K562 (cell line): ENCODE data around the gene TNIK. TPM values are rescaled to one million over a fixed set of nuclear protein-coding genes. Genes with fewer than 3 reads are reported as not detected.

Source experiments
- E2F3 ChIP-seq: fragments of 250-450 bp; sonication (Bioruptor Pico); IDR thresholded peaks from 2 replicates; pipeline ENCODE4 v1.4.0; 2020; ENCODE audit warnings: mild to moderate bottlenecking
- HMG20B ChIP-seq: fragments of 250-450 bp; sonication (Bioruptor Pico); IDR thresholded peaks from 2 replicates; pipeline ENCODE4 v1.5.0; 2021; ENCODE audit warnings: mild to moderate bottlenecking
- NRF1 ChIP-seq, 2 experiments: fragments of 450-650 bp; IDR thresholded peaks in 1 of 2; conservative IDR thresholded peaks in 1 of 2; 2 replicates each; pipeline ENCODE4 v1.6.1; 2014; ENCODE audit warnings: mild to moderate bottlenecking in 2 of 2
- PRDM10 ChIP-seq: fragments of 450-650 bp; IDR thresholded peaks from 2 replicates; pipeline ENCODE4 v1.6.1; 2018; ENCODE audit not compliant: partially characterized antibody
- ZBTB40 ChIP-seq, 2 experiments: fragments of 450-650 bp in 1 of 2; sonication (generic) in 1 of 2; formaldehyde crosslinking in 1 of 2; IDR thresholded peaks; 2 replicates each; pipeline versions ENCODE4 v1.7.1 to v1.9.0; 2016 to 2022; ENCODE audit warnings: inconsistent platforms in 1 of 2, mild to moderate bottlenecking in 1 of 2, missing genetic modification reagents in 1 of 2
- polyA plus RNA-seq, 8 experiments: library from polyadenylated mRNA; depleted of rRNA in 4 of 8; stranded (reverse) in 5 of 8; unstranded in 3 of 8; fragments of >200 nt; fragmentation: Nextera tagmentation in 2 of 8; fragmentation: Illumina TruSeq in 1 of 8; extraction: Ambion mirVana in 2 of 8; extraction: Trizol in 1 of 8; gene quantifications; 2 replicates each; pipeline versions ENCODE4 v1.2.1 to v1.2.3, GENCODE V29; 2011 to 2014; ENCODE audit warnings: inconsistent platforms in 1 of 8, missing spikeins in 1 of 8
- total RNA-seq, 7 experiments: library from RNA; depleted of rRNA in 6 of 7; stranded (reverse); fragments of >200 nt in 6 of 7; fragmentation: Illumina TruSeq in 2 of 7; extraction: Trizol in 2 of 7; gene quantifications; 2 replicates each; pipeline versions ENCODE4 v1.2.1 to v1.2.3, GENCODE V29; 2011 to 2021; ENCODE audit warnings: low replicate concordance in 1 of 7
- TF ChIP-seq, protein P1 (sequence below): fragments of 450-650 bp; IDR thresholded peaks from 2 replicates; pipeline ENCODE4 v1.7.1; 2018; ENCODE audit warnings: mild to moderate bottlenecking, low read depth; ENCODE audit not compliant: partially characterized antibody
- TF ChIP-seq, protein P2 (sequence below): fragments of 250-450 bp; sonication (Bioruptor Pico); IDR thresholded peaks from 2 replicates; pipeline ENCODE4 v1.9.0; 2021; ENCODE audit warnings: mild to moderate bottlenecking
- TF ChIP-seq, protein P3 (sequence below): fragments of 450-650 bp; formaldehyde crosslinking; IDR thresholded peaks from 2 replicates; pipeline ENCODE4 v1.4.0; 2020; ENCODE audit warnings: mild to moderate bottlenecking, moderate library complexity

Gene TNIK
- total and polyA plus RNA-seq, 9 of the 15 experiments (the other 6 are each of a cell fraction or from before 2014, with no cell fraction given): 6.6 to 39.0 (median 24.7) TPM

DNA sequence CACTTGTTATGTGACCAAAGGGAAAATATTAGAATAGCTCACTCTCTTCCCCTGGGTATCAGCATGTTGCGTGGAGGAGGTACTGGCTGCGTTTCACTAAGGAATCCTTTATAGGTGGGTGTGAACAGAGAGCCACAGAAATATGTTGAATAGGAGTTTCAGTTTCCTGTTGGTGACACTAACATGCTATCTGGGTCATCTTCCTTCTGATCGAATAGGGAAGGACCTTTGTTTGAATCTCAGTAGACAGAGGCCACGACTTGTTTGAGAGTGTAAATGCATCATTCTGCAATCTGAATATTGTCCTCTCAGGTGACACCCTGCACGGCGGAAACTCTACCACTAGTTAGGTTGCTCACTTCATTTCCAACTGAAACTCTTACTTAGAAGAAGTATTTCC lies 275.8 kb downstream of the TNIK start (continued):
- TF ChIP-seq, protein P1, sequence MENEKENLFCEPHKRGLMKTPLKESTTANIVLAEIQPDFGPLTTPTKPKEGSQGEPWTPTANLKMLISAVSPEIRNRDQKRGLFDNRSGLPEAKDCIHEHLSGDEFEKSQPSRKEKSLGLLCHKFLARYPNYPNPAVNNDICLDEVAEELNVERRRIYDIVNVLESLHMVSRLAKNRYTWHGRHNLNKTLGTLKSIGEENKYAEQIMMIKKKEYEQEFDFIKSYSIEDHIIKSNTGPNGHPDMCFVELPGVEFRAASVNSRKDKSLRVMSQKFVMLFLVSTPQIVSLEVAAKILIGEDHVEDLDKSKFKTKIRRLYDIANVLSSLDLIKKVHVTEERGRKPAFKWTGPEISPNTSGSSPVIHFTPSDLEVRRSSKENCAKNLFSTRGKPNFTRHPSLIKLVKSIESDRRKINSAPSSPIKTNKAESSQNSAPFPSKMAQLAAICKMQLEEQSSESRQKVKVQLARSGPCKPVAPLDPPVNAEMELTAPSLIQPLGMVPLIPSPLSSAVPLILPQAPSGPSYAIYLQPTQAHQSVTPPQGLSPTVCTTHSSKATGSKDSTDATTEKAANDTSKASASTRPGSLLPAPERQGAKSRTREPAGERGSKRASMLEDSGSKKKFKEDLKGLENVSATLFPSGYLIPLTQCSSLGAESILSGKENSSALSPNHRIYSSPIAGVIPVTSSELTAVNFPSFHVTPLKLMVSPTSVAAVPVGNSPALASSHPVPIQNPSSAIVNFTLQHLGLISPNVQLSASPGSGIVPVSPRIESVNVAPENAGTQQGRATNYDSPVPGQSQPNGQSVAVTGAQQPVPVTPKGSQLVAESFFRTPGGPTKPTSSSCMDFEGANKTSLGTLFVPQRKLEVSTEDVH: no peak
- no peak for TF ChIP-seq ZBTB40 (IDR thresholded peaks at IDR 0.05)
- TF ChIP-seq ZBTB40 (CRISPR knock-in tag; IDR thresholded peaks at IDR 0.05): no peak
- no peak for TF ChIP-seq E2F3 (CRISPR knock-in tag)
- TF ChIP-seq HMG20B: no peak
- TF ChIP-seq PRDM10: no peak
- TF ChIP-seq, protein P2, sequence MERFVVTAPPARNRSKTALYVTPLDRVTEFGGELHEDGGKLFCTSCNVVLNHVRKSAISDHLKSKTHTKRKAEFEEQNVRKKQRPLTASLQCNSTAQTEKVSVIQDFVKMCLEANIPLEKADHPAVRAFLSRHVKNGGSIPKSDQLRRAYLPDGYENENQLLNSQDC (CRISPR knock-in tag): no peak
- TF ChIP-seq NRF1 (conservative IDR thresholded peaks at IDR 0.05 in 1 of 2, IDR thresholded peaks at IDR 0.05 in 1 of 2): no peak
- TF ChIP-seq, protein P3, sequence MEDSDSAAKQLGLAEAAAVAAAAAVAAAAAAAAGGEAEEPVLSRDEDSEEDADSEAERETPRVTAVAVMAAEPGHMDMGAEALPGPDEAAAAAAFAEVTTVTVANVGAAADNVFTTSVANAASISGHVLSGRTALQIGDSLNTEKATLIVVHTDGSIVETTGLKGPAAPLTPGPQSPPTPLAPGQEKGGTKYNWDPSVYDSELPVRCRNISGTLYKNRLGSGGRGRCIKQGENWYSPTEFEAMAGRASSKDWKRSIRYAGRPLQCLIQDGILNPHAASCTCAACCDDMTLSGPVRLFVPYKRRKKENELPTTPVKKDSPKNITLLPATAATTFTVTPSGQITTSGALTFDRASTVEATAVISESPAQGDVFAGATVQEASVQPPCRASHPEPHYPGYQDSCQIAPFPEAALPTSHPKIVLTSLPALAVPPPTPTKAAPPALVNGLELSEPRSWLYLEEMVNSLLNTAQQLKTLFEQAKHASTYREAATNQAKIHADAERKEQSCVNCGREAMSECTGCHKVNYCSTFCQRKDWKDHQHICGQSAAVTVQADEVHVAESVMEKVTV (CRISPR knock-in tag): no peak
